Uterus (tissue), 2 donors: ENCODE data around the gene CHST1.

Experiments
- CTCF ChIP-seq, 4 experiments: fragments of 200-600 bp in 2 of 4; fragments of 450-650 bp in 2 of 4; sonication (generic) in 2 of 4; IDR thresholded peaks; one replicate each; pipeline ENCODE4 v1.5.1; 2016 to 2019; ENCODE audit warnings: antibody characterized with exemption in 4 of 4, mild to moderate bottlenecking in 2 of 4, moderate library complexity in 1 of 4
- POLR2A ChIP-seq, 2 donors: fragments of 450-650 bp; IDR thresholded peaks; one replicate each; pipeline ENCODE4 v1.6.1; 2016; ENCODE audit warnings: antibody characterized with exemption in 2 of 2, mild to moderate bottlenecking in 1 of 2, moderate library complexity in 1 of 2

GRCh38 chr11:45607995-45608394 lies 57.4 kb downstream of the CHST1 start:
- no peak for TF ChIP-seq CTCF (IDR thresholded peaks at IDR 0.05)
- no peak for TF ChIP-seq POLR2A (IDR thresholded peaks at IDR 0.05)
